OCI-LY7 (cell line): ENCODE results near the gene ARPC4. TPM values are rescaled to one million over a fixed set of nuclear protein-coding genes. Genes with fewer than 3 reads are reported as not detected.
"Not testable (repeated sequence)": the region's sequence is repeated elsewhere in the genome, so short reads cannot be mapped to it uniquely, and the experiment has no call there.

Experiments
- BruUV-seq: library from RNA; stranded (reverse); fragments of 400-500 nt; replicated peaks from 2 replicates; lab custom pipeline; 2021; lab: Mats Ljungman, UMichigan
- CTCF ChIA-PET: fragments of 300-600 bp; sonication (Branson Sonifier 250); formaldehyde crosslinking; loops from one replicate; lab custom pipeline; 2022; ENCODE audit warnings: antibody characterized with exemption; ENCODE audit not compliant: unreplicated experiment; lab: Charles Lee
- POLR2A ChIA-PET: fragments of 300-600 bp; sonication (Branson Sonifier 250); formaldehyde crosslinking; loops from one replicate; lab custom pipeline; 2022; ENCODE audit warnings: antibody characterized with exemption; lab: Charles Lee
- DNase-seq: peaks from one replicate; pipeline ENCODE4 v3.0.0-alpha.2; 2015; ENCODE audit warnings: low spot score
- H2AFZ ChIP-seq: fragments of 200-600 bp; sonication (generic), shearing (Covaris generic); 2 replicates; pipeline ENCODE4 v1.6.1; 2014; ENCODE audit warnings: mild to moderate bottlenecking, antibody characterized with exemption, low read length, moderate library complexity
- H3K27ac ChIP-seq: fragments of 200-600 bp; sonication (generic); 2 replicates; pipeline ENCODE4 v1.5.1; 2014; ENCODE audit warnings: mixed run types, low read depth, mild to moderate bottlenecking, moderate library complexity, low read length, inconsistent platforms; ENCODE audit not compliant: poor library complexity, severe bottlenecking
- H3K36me3 ChIP-seq: fragments of 200-600 bp; sonication (generic); 2 replicates; pipeline ENCODE4 v1.6.1; 2014; ENCODE audit warnings: mild to moderate bottlenecking, antibody characterized with exemption, low read length, moderate library complexity, mixed read lengths; ENCODE audit not compliant: insufficient read depth
- H3K4me1 ChIP-seq: fragments of 200-600 bp; sonication (generic); 2 replicates; pipeline ENCODE4 v1.5.1; 2014; ENCODE audit warnings: mild to moderate bottlenecking, low read length; ENCODE audit not compliant: insufficient read depth, poor library complexity, severe bottlenecking
- H3K4me2 ChIP-seq: fragments of 200-600 bp; sonication (generic); 2 replicates; pipeline ENCODE4 v1.6.1; 2014; ENCODE audit warnings: mild to moderate bottlenecking, low read length
- H3K4me3 ChIP-seq: fragments of 200-600 bp; sonication (generic); 2 replicates; pipeline ENCODE4 v1.5.1; 2014; ENCODE audit warnings: mild to moderate bottlenecking, low read depth, low read length; ENCODE audit not compliant: poor library complexity, severe bottlenecking
- H3K79me2 ChIP-seq: fragments of 200-600 bp; sonication (generic); 2 replicates; pipeline ENCODE4 v1.6.1; 2016; ENCODE audit warnings: low read depth, mild to moderate bottlenecking, low read length, moderate library complexity, mixed read lengths; ENCODE audit not compliant: insufficient read depth
- H3K9me2 ChIP-seq: fragments of 200-600 bp; sonication (generic); 2 replicates; pipeline ENCODE4 v1.6.1; 2016; ENCODE audit warnings: mild to moderate bottlenecking, low read length, mixed read lengths; ENCODE audit not compliant: insufficient read depth
- H3K9me3 ChIP-seq: fragments of 200-600 bp; sonication (generic); 2 replicates; pipeline ENCODE4 v1.6.1; 2014; ENCODE audit warnings: mild to moderate bottlenecking, mixed run types, low read length, mixed read lengths
- H4K20me1 ChIP-seq: fragments of 200-600 bp; sonication (generic); 2 replicates; pipeline ENCODE4 v1.6.1; 2014; ENCODE audit warnings: mild to moderate bottlenecking, antibody characterized with exemption, low read length, moderate library complexity, mixed read lengths; ENCODE audit not compliant: insufficient read depth
- EZH2phosphoT487 ChIP-seq: fragments of 200-600 bp; sonication (generic); IDR thresholded peaks from 2 replicates; pipeline ENCODE4 v1.6.1; 2018; ENCODE audit warnings: low read depth, borderline replicate concordance, mild to moderate bottlenecking, mixed run types, antibody characterized with exemption, low read length, moderate library complexity, mixed read lengths
- intact Hi-C: fragments of 100-400 bp; cut with micrococcal nuclease; formaldehyde crosslinking; loops from one replicate; pipeline ENCODE4 v1.10.0; 2022; ENCODE audit not compliant: unreplicated experiment
- total RNA-seq, 2 experiments: library from RNA; depleted of rRNA in 1 of 2; stranded (reverse); fragments of >200 nt in 1 of 2; shearing (Covaris generic) in 1 of 2; gene quantifications; 2 replicates each; pipeline ENCODE4 v1.2.3, GENCODE V29; 2014 to 2022
- TF ChIP-seq, protein P1 (sequence below): fragments of 200-600 bp; sonication (generic); conservative IDR thresholded peaks from 2 replicates; pipeline ENCODE4 v1.5.1; 2014; ENCODE audit warnings: mild to moderate bottlenecking, antibody characterized with exemption, low read length, moderate library complexity, mixed read lengths

ARPC4 gene
- total RNA-seq, 2 experiments from 2014 or later, result 99.5 to 118 TPM

DNA sequence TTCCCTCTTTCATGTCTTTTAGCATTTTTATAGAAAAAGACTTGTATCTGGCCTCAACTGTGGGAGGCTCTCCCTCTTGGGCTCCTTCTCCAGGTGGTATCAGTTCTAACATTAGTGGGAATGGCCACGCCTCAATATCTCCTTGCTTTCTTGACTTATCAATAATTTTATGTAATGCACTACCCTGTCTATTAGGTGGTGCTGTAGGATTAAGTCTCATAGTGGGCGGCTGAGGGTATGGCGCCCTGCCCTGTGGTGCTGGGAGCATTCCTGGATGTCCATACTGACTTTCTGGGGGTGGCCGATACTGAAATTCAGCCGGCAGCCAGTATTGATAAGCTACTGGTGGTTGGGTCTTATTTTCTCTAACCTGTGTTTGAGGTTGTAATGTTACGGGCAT lies 59.6 kb downstream of the ARPC4 start:
- no TSS peak for BruUV-seq
- ChIA-PET POLR2A (no interaction called here), CTCF (no interaction called here)
- no peak for DNase-seq
- no peaks in the 10 kb centered on the region for H3K4me1 ChIP-seq
- no peaks in the 10 kb centered on the region for H4K20me1 ChIP-seq
- H3K36me3 ChIP-seq, result no peaks in the 10 kb centered on the region
- H3K27ac ChIP-seq, result no peak overlapping the region
- H3K4me3 ChIP-seq, result no peak overlapping the region
- intact Hi-C loops, result no loop called here
- no peaks in the 10 kb centered on the region for H3K9me2 ChIP-seq
- no peak overlapping the region for H3K4me2 ChIP-seq
- no peaks in the 10 kb centered on the region for H3K9me3 ChIP-seq
- TF ChIP-seq, protein P1, sequence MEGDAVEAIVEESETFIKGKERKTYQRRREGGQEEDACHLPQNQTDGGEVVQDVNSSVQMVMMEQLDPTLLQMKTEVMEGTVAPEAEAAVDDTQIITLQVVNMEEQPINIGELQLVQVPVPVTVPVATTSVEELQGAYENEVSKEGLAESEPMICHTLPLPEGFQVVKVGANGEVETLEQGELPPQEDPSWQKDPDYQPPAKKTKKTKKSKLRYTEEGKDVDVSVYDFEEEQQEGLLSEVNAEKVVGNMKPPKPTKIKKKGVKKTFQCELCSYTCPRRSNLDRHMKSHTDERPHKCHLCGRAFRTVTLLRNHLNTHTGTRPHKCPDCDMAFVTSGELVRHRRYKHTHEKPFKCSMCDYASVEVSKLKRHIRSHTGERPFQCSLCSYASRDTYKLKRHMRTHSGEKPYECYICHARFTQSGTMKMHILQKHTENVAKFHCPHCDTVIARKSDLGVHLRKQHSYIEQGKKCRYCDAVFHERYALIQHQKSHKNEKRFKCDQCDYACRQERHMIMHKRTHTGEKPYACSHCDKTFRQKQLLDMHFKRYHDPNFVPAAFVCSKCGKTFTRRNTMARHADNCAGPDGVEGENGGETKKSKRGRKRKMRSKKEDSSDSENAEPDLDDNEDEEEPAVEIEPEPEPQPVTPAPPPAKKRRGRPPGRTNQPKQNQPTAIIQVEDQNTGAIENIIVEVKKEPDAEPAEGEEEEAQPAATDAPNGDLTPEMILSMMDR, result no peak
- H3K79me2 ChIP-seq, result no peaks in the 10 kb centered on the region
- no peak overlapping the region for H2AFZ ChIP-seq

DNA sequence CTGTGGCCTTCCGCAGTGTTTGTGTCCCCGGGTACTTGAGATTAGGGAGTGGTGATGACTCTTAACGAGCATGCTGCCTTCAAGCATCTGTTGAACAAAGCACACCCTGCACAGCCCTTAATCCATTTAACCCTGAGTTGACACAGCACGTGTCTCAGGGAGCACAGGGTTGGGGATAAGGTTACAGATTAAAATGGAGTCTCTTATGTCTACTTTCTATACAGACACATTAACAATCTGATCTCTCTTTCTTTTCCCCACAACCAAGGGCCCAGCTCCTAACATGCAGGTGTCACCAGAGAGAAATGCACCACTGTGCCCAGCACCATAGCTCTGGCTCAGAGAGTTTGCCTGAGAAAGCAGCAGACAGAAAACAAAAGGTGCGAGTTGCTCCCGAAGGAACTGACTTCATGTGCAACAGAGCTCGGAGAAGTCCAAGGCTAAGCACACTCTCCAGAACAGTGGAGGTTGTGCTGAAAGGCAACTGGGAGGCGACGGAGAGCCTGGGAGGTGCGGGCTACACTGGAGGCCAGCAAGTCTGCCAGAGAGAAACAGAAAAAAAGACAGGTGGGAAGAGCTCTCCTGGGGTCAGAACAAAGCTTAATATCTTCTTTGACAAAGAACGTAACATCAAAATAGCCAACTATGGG lies 61.5 kb downstream of the ARPC4 start:
- H3K27ac ChIP-seq, H4K20me1 ChIP-seq, intact Hi-C loops, H3K36me3 ChIP-seq, DNase-seq, H3K79me2 ChIP-seq, H3K9me3 ChIP-seq, H3K9me2 ChIP-seq, H3K4me3 ChIP-seq, H3K4me1 ChIP-seq, BruUV-seq, H3K4me2 ChIP-seq, CTCF ChIA-PET, H2AFZ ChIP-seq: not testable (repeated sequence)
- POLR2A ChIA-PET, result interaction anchor here (1.0 kb wide), 2 partner anchors 10 to 29 kb away, joined by 3 to 4 read pairs; no protein-coding TSS in a partner anchor

DNA sequence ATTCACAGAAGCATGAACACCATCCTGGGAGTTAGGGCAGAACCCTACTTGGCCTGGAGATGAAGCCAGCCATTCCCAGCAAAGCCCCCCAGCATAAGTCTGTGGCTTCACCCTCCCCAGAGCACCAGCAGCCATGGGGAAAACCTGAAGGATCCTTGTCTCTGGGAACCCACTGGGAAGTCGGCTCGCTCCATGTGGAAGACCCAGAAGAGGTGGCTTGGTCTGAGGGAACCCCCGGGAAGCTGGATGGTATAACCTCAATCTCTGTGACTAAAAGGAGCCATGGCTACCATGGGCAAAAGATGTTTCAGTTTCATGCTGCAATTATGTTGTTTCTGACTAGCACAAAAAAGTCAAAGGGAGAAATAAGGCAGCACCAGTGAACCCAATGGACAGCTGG lies 62.7 kb downstream of the ARPC4 start:
- Histone ChIP-seq H3K9me2 (no peaks in the 10 kb centered on the region), H3K4me3 (no peak overlapping the region), H3K36me3 (no peaks in the 10 kb centered on the region), H4K20me1 (no peaks in the 10 kb centered on the region), H3K4me1 (no peaks in the 10 kb centered on the region), H3K27ac (no peak overlapping the region), H3K4me2 (no peak overlapping the region), H3K79me2 (no peaks in the 10 kb centered on the region), H3K9me3 (no peaks in the 10 kb centered on the region), H2AFZ (no peak overlapping the region)
- ChIA-PET CTCF (no interaction called here), POLR2A (no interaction called here)
- TF ChIP-seq, protein P1, result no peak
- TF ChIP-seq EZH2phosphoT487, result no peak
- no peak for DNase-seq
- BruUV-seq, result no TSS peak
- intact Hi-C loops, result no loop called here

Other genes with a start within 250 kb of the ARPC4 start
- gene LHFPL4, start 239.3 kb upstream of the ARPC4 start, total RNA-seq (2014; rRNA removed; shearing (Covaris generic)), result not detected in 2 replicates
- gene LHFPL4, start 239.3 kb upstream of the ARPC4 start, total RNA-seq (2022), result not detected in 2 replicates
- 27.7 and 29.9 TPM in 2 replicates for gene MTMR14, start 143.6 kb upstream of the ARPC4 start, total RNA-seq (2014; rRNA removed; shearing (Covaris generic))
- 51.5 and 51.8 TPM in 2 replicates for gene MTMR14, start 143.6 kb upstream of the ARPC4 start, total RNA-seq (2022)
- 0.08 TPM in 1 of 2 replicates, not detected in the other for gene CPNE9, start 89.2 kb upstream of the ARPC4 start, total RNA-seq (2014; rRNA removed; shearing (Covaris generic))
- gene CPNE9, start 89.2 kb upstream of the ARPC4 start, total RNA-seq (2022), result 0.22 TPM in 1 of 2 replicates, not detected in the other
- gene BRPF1, start 61.3 kb upstream of the ARPC4 start, total RNA-seq (2014; rRNA removed; shearing (Covaris generic)), result 29.2 and 31.9 TPM in 2 replicates
- 31.5 and 35.5 TPM in 2 replicates for gene BRPF1, start 61.3 kb upstream of the ARPC4 start, total RNA-seq (2022)
- 98.9 and 121 TPM in 2 replicates for gene OGG1, start 43.1 kb upstream of the ARPC4 start, total RNA-seq (2014; rRNA removed; shearing (Covaris generic))
- gene OGG1, start 43.1 kb upstream of the ARPC4 start, total RNA-seq (2022), result 119 and 120 TPM in 2 replicates
- not detected in 2 replicates for gene CAMK1, start 23.1 kb upstream of the ARPC4 start, total RNA-seq (2014; rRNA removed; shearing (Covaris generic))
- not detected in 2 replicates for gene CAMK1, start 23.1 kb upstream of the ARPC4 start, total RNA-seq (2022)
- gene TADA3, start 609 bp upstream of the ARPC4 start, total RNA-seq (2014; rRNA removed; shearing (Covaris generic)), result 51.6 and 62.0 TPM in 2 replicates
- gene TADA3, start 609 bp upstream of the ARPC4 start, total RNA-seq (2022), result 56.4 and 58.5 TPM in 2 replicates
- 65.4 and 65.7 TPM in 2 replicates for gene TTLL3, start 17.2 kb downstream of the ARPC4 start, total RNA-seq (2014; rRNA removed; shearing (Covaris generic))
- 127 and 136 TPM in 2 replicates for gene TTLL3, start 17.2 kb downstream of the ARPC4 start, total RNA-seq (2022)
- gene RPUSD3, start 50.9 kb downstream of the ARPC4 start, total RNA-seq (2014; rRNA removed; shearing (Covaris generic)), result 44.2 and 47.4 TPM in 2 replicates
- gene RPUSD3, start 50.9 kb downstream of the ARPC4 start, total RNA-seq (2022), result 59.2 and 65.2 TPM in 2 replicates
- not detected in 2 replicates for gene CIDEC, start 87.2 kb downstream of the ARPC4 start, total RNA-seq (2014; rRNA removed; shearing (Covaris generic))
- gene CIDEC, start 87.2 kb downstream of the ARPC4 start, total RNA-seq (2022), result not detected in 2 replicates
- gene JAGN1, start 97.5 kb downstream of the ARPC4 start, total RNA-seq (2014; rRNA removed; shearing (Covaris generic)), result 20.4 and 21.0 TPM in 2 replicates
- gene JAGN1, start 97.5 kb downstream of the ARPC4 start, total RNA-seq (2022), result 29.5 and 32.1 TPM in 2 replicates
- gene IL17RE, start 109.8 kb downstream of the ARPC4 start, total RNA-seq (2014; rRNA removed; shearing (Covaris generic)), result 0.06 TPM in 1 of 2 replicates, not detected in the other
- 0.53 and 1.1 TPM in 2 replicates for gene IL17RE, start 109.8 kb downstream of the ARPC4 start, total RNA-seq (2022)
- gene IL17RC, start 124.0 kb downstream of the ARPC4 start, total RNA-seq (2014; rRNA removed; shearing (Covaris generic)), result 0.73 TPM in 1 of 2 replicates, not detected in the other
- gene IL17RC, start 124.0 kb downstream of the ARPC4 start, total RNA-seq (2022), result 0.23 TPM in 1 of 2 replicates, not detected in the other
- gene CRELD1, start 140.8 kb downstream of the ARPC4 start, total RNA-seq (2014; rRNA removed; shearing (Covaris generic)), result 23.4 and 28.6 TPM in 2 replicates
- 20.9 and 21.6 TPM in 2 replicates for gene CRELD1, start 140.8 kb downstream of the ARPC4 start, total RNA-seq (2022)
- 1.4 and 2.1 TPM in 2 replicates for gene PRRT3, start 159.3 kb downstream of the ARPC4 start, total RNA-seq (2014; rRNA removed; shearing (Covaris generic))
- gene PRRT3, start 159.3 kb downstream of the ARPC4 start, total RNA-seq (2022), result 4.1 and 4.3 TPM in 2 replicates
- gene EMC3, start 193.8 kb downstream of the ARPC4 start, total RNA-seq (2014; rRNA removed; shearing (Covaris generic)), result 16.1 and 30.6 TPM in 2 replicates
- gene EMC3, start 193.8 kb downstream of the ARPC4 start, total RNA-seq (2022), result 31.7 and 33.4 TPM in 2 replicates
- gene FANCD2, start 233.4 kb downstream of the ARPC4 start, total RNA-seq (2014; rRNA removed; shearing (Covaris generic)), result 112 and 116 TPM in 2 replicates
- gene FANCD2, start 233.4 kb downstream of the ARPC4 start, total RNA-seq (2022), result 130 and 134 TPM in 2 replicates